HL-60 (cell line): ENCODE measurements around the gene DIP2C.

Experiments
- CTCF ChIP-seq: IDR thresholded peaks from one replicate; pipeline ENCODE4 v1.5.1; 2011; ENCODE audit warnings: low read length, control low read depth, inconsistent platforms; ENCODE audit not compliant: insufficient read depth
- GABPA ChIP-seq: IDR thresholded peaks from 2 replicates; pipeline ENCODE4 v1.6.1; 2012; ENCODE audit warnings: low read depth
- REST ChIP-seq: IDR thresholded peaks from 2 replicates; pipeline ENCODE4 v1.6.1; 2012; ENCODE audit warnings: low read depth; ENCODE audit not compliant: insufficient replicate concordance

GRCh38 chr10:310371-310770, 379.1 kb downstream of the DIP2C start:
- no peak for TF ChIP-seq GABPA
- no peak for TF ChIP-seq CTCF
- TF ChIP-seq REST = no peak
